Heart right ventricle (tissue), 16 donors: ENCODE results near the gene CYB5R3. TPM values are rescaled to one million over a fixed set of nuclear protein-coding genes. Genes with fewer than 3 reads are reported as not detected.
A peak's percentile ranks its signal among the peaks of the same experiment; 100 is the strongest.

Source experiments
- ATAC-seq, 8 donors: fragments of 200-7000 bp; cut with Tn5 transposase; one replicate each; pipeline ENCODE4 v1.9.1; 2020; ENCODE audit warnings: mild to moderate bottlenecking in 8 of 8, moderate library complexity in 8 of 8, moderate number of reproducible peaks in 1 of 8
- DNase-seq, 2 donors: peaks; one replicate each; pipeline ENCODE4 v3.0.0-alpha.2; 2020
- H3K27ac ChIP-seq, 10 donors: fragments of 200-600 bp; sonication (generic) in 2 of 10; one replicate each; pipeline versions ENCODE4 v1.5.0 to v1.8.0; 2020 to 2022; ENCODE audit warnings: mild to moderate bottlenecking in 3 of 10
- H3K27me3 ChIP-seq, 7 donors: fragments of 200-600 bp; one replicate each; pipeline ENCODE4 v1.8.0; 2021 to 2022; ENCODE audit warnings: mild to moderate bottlenecking in 2 of 7
- H3K36me3 ChIP-seq, 9 donors: fragments of 200-600 bp; sonication (generic) in 1 of 9; one replicate each; pipeline versions ENCODE4 v1.5.0 to v1.8.0; 2020 to 2022; ENCODE audit warnings: mild to moderate bottlenecking in 2 of 9
- H3K4me1 ChIP-seq, 9 donors: fragments of 200-600 bp; sonication (generic) in 1 of 9; one replicate each; pipeline versions ENCODE4 v1.5.0 to v1.8.0; 2020 to 2022; ENCODE audit warnings: mild to moderate bottlenecking in 4 of 9
- H3K4me3 ChIP-seq, 10 donors: fragments of 200-600 bp; sonication (generic) in 2 of 10; one replicate each; pipeline versions ENCODE4 v1.5.0 to v1.8.0; 2020 to 2022; ENCODE audit warnings: mild to moderate bottlenecking in 7 of 10, moderate library complexity in 2 of 10
- H3K9me3 ChIP-seq, 11 donors: fragments of 200-600 bp in 10 of 11; sonication (generic) in 2 of 11; one replicate each; pipeline versions ENCODE4 v1.5.0 to v1.8.0; 2013 to 2022; ENCODE audit warnings: mild to moderate bottlenecking in 2 of 11, control low read depth in 1 of 11, moderate library complexity in 1 of 11
- WGBS, 2 donors: extraction: QIAGEN DNeasy Blood & Tissue Kit; methylation state at CpG; one replicate each; pipeline ENCODE4 v1.1.7; 2013; ENCODE audit warnings: inconsistent platforms in 1 of 2; 5-methylcytosine and 5-hydroxymethylcytosine counted together
- intact Hi-C, 10 donors: fragments of 100-400 bp; cut with DNase I; formaldehyde crosslinking; loops; one replicate each; pipeline versions ENCODE4 v1.11.1 to v1.14.2; 2022
- polyA plus RNA-seq, 2 donors: library from polyadenylated mRNA; stranded (reverse); fragments of 200-250 nt; gene quantifications; one replicate each; pipeline ENCODE4 v1.2.3, GENCODE V29; 2013
- total RNA-seq, 10 donors: library from RNA; stranded (reverse); fragmentation: NEBNext Ultra II Directional in 3 of 10; extraction: Animal tissue kit (Norgen Biotek cat#: 25700) in 3 of 10; gene quantifications; one replicate each; pipeline versions ENCODE4 v1.2.1 to v1.2.4, GENCODE V29; 2021 to 2023
- TF ChIP-seq, protein P1 (sequence below), 9 donors: fragments of 200-600 bp; sonication (generic) in 2 of 9; IDR thresholded peaks; one replicate each; pipeline versions ENCODE4 v1.5.0 to v1.8.0; 2021 to 2022; ENCODE audit warnings: antibody characterized with exemption in 9 of 9, mild to moderate bottlenecking in 5 of 9, moderate library complexity in 1 of 9
- donor health status: Arrhythmogenic right ventricular cardiomyopathy.
- donor health status: ischemic (EF 13 %, LVEDD 7.1; RV severe dilation, severe dysfunction).
- donor health status: healthy with polysubstance abuse.
- donor health status: DM: no; HTN: yes; CAD: no.
- donor health status: DM: no; HTN: no; CAD: no.
- donor health status: ischemic (EF 25% LVEDD 6.9; RV normal size, moderate dysfunction).
- donor health status: ischemic (EF 25% LVEDD 5.7; RV mildly dilated, moderate dysfunction).
- donor health status: healthy.
- donor health status: DM: yes; HTN: yes; CAD: no.
- donor health status: Ischemic cardiomyopathy.
- donor health status: ischemic (EF 35%, LVEDD 5.7; RV mildly dilated, moderate dysfunction).
- donor health status: nonischemic (EF 11% LVEDD 7.7; RV severe dilation, severe dysfunction).
- donor health status: DM: yes; HTN: yes; CAD: no.
- donor health status: PGD.
- donor health status: ischemic (EF 29% LVEDD 5.4; RV normal size, mild dysfunction).
- donor health status: nonischemic (EF 23%, LVEDD 6.1; RV moderate dilation, normal function).

The CYB5R3 gene
- total and polyA plus RNA-seq, 12 donors, result 91.9 to 633 (median 310) TPM

DNA sequence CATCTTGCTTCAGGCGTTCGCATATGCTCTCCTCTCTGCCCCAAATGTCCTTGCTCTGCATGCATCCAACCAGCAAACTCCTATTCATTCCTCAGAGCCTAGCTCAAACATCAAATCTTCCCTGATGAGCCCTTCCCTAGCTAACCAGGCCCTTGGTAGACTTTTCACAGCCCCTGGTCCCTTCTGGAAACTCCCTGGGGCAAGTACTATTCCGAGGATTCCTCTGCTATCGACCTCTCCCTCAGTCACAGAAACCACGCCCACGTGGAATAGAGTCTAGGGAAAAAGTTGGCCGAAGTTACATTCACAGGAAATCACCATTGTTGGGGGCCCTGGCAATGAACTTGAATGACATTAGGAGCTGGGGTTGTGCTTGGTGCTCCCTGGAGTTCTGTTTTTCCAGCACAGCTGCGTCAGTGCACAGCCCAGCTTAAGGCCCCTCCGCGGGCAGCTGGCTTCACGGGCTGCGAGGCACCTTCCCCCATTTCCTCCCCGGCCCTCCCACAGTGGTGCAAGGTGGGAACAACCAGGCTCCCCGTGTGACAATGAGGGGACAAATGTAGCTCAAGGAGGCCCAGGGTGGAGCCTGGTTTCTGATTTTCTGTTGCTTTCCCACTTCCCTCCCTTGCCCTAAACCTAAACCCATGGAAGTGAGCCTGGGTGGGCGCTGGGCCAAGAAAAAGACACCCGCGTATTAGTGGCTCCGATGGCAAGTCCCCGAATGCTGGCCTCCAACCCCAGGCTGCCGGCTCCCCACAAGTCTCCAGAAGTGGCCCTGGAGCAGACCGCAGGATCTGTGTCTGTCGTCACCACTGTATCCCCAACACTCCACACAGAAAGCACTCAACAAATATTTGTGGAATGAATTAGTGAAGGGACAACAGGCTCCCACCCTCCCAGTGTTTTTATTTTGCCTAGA is 4.5 kb downstream of the CYB5R3 start:
- TF ChIP-seq, protein P1, sequence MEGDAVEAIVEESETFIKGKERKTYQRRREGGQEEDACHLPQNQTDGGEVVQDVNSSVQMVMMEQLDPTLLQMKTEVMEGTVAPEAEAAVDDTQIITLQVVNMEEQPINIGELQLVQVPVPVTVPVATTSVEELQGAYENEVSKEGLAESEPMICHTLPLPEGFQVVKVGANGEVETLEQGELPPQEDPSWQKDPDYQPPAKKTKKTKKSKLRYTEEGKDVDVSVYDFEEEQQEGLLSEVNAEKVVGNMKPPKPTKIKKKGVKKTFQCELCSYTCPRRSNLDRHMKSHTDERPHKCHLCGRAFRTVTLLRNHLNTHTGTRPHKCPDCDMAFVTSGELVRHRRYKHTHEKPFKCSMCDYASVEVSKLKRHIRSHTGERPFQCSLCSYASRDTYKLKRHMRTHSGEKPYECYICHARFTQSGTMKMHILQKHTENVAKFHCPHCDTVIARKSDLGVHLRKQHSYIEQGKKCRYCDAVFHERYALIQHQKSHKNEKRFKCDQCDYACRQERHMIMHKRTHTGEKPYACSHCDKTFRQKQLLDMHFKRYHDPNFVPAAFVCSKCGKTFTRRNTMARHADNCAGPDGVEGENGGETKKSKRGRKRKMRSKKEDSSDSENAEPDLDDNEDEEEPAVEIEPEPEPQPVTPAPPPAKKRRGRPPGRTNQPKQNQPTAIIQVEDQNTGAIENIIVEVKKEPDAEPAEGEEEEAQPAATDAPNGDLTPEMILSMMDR (IDR thresholded peaks at IDR 0.05), result no peak
- H3K4me1 ChIP-seq, result peaks cover 49 to 87% (median 80%) of the 10 kb centered on the region in 9 donors
- DNase-seq, result peak; percentile 69 to 80
- H3K4me3 ChIP-seq, result peak overlapping the region in 9 of 10 donors; percentile 33 to 99 (median 50)
- intact Hi-C loops, result loop anchor here in 3 of 10 donors (2.0 to 10.0 kb wide), 3 partner anchors 28 to 450 kb away; partner anchors contain the start of gene POLDIP3 (in 1 of the 3)
- no peaks in the 10 kb centered on the region for H3K9me3 ChIP-seq
- whole genome bisulfite sequencing, 2 donors, result 14 to 16% methylated on average over 22 of the region's 22 CpGs
- peak in 6 of 8 donors; percentile 9 to 52 (median 29) for ATAC-seq
- peak overlapping the region; percentile 77 to 99 (median 96) for H3K27ac ChIP-seq
- peaks cover 0 to 4% (median 0%) of the 10 kb centered on the region in 9 donors for H3K36me3 ChIP-seq
- H3K27me3 ChIP-seq, result no peaks in the 10 kb centered on the region

DNA sequence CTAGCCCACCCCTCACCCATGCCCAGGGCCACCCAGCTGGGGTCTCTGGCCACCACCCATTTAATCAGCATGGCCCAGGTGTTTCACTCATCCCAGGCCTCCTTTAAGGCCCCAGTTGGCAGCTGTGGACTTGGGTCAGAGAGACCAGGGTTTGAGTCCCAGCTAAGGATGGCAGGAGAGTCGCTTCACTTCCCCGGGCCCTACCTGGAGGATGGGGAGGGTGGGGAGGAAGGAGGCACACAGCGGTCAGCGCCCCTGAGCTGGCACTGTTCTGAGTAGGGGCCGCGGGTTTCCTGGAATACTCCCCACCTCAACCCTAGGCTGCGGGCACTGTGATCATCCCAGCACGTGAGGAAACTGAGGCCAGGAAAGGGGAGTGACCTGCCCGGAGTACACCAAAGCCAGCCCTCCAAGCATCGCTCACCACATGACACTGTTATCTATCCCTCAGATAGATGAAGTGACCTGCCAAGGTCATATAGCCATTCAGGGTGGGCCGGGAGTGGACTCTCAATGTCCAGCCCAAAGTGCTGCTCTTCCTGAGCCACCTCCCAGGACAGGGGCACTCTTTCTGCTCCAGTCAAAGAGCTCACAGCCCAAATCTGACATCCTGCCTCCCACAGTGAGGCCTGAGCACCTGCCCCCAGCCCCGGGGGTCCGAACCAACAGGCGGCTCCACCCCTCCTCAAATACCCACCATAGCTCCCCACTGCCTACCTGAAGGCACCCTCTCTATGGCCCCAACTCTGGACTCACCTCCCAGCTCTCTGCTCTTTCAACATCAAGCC is 5.4 kb downstream of the CYB5R3 start:
- intact Hi-C loops, result loop anchor here in 4 of 10 donors (2.0 to 10.0 kb wide), 4 partner anchors 23 to 451 kb away; partner anchors contain the start of gene POLDIP3 (in 1 of the 4)
- peaks cover 49 to 95% (median 83%) of the 10 kb centered on the region in 9 donors for H3K4me1 ChIP-seq
- ATAC-seq, result peak in 2 of 8 donors; percentile 3 to 4
- H3K4me3 ChIP-seq, result peak overlapping the region in 8 of 10 donors; percentile 5 to 99 (median 41)
- DNase-seq, result no peak
- no peaks in the 10 kb centered on the region for H3K27me3 ChIP-seq
- H3K27ac ChIP-seq, result peak overlapping the region; percentile 77 to 99 (median 96)
- no peaks in the 10 kb centered on the region for H3K9me3 ChIP-seq
- TF ChIP-seq, protein P1 (IDR thresholded peaks at IDR 0.05), result no peak
- WGBS, 2 donors, result 70 to 73% methylated on average over 14 of the region's 14 CpGs
- H3K36me3 ChIP-seq, result peaks cover 0 to 4% (median 0%) of the 10 kb centered on the region in 9 donors

DNA sequence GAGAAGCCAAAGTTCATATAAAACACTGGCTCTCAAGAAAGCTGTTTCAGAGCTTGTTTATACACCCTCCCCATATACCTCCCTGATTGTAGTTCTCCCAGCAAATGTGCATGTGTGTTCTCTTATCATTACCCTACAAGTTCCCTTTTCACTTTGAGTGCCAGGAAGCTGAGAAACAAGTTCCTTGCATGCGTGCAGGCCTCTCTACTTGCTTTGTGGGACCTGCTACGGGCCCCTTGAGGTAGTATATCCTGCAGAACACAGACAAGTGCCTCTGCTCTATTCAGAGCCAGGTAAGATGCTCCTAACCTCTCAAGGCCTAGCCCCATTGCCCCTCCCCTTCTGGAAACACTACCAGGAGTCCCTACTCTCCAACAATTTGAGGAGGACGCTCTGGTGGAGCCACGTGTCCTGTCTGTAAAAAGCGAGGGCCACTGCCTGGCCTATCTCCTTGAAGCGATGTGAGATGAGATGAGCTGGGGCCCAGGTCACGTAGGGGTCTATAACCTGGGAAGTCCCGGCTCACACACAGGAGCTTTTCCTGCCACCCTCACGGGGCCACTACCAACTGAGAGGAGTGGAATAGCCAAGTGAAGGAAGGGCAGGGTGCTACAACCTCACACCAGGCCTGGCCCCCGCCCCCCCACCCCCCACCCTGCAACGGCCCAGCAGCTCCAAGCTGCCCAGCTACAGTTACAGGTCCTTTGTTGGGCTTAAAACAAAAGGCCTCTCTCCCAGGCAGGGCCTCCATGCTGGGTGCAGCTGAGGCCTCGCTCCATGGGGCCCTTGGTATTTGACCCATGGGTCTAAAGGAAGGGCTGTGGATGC is 6.2 kb downstream of the CYB5R3 start:
- WGBS, 2 donors, result 61 to 63% methylated on average over 12 of the region's 12 CpGs
- H3K4me3 ChIP-seq, result no peak overlapping the region
- peaks cover 0 to 4% (median 0%) of the 10 kb centered on the region in 9 donors for H3K36me3 ChIP-seq
- H3K9me3 ChIP-seq, result no peaks in the 10 kb centered on the region
- intact Hi-C loops, result loop anchor here in 2 of 10 donors (2.0 to 10.0 kb wide), 2 partner anchors 22 to 452 kb away; no protein-coding TSS in a partner anchor
- TF ChIP-seq, protein P1 (IDR thresholded peaks at IDR 0.05), result no peak
- H3K27me3 ChIP-seq, result no peaks in the 10 kb centered on the region
- H3K27ac ChIP-seq, result peak overlapping the region; percentile 77 to 99 (median 96)
- no peak for ATAC-seq
- H3K4me1 ChIP-seq, result peaks cover 45 to 91% (median 74%) of the 10 kb centered on the region in 9 donors
- DNase-seq, result no peak
